Heart right ventricle (tissue), 16 donors: ENCODE data around the gene RNF208. TPM values are rescaled to one million over a fixed set of nuclear protein-coding genes. Genes with fewer than 3 reads are reported as not detected.
A peak's percentile ranks its signal among the peaks of the same experiment; 100 is the strongest.

Experiments used
- ATAC-seq, 8 donors: fragments of 200-7000 bp; cut with Tn5 transposase; one replicate each; pipeline ENCODE4 v1.9.1; 2020; ENCODE audit warnings: mild to moderate bottlenecking in 8 of 8, moderate library complexity in 8 of 8, moderate number of reproducible peaks in 1 of 8
- DNase-seq, 2 donors: peaks; one replicate each; pipeline ENCODE4 v3.0.0-alpha.2; 2020
- H3K27ac ChIP-seq, 10 donors: fragments of 200-600 bp; sonication (generic) in 2 of 10; one replicate each; pipeline versions ENCODE4 v1.5.0 to v1.8.0; 2020 to 2022; ENCODE audit warnings: mild to moderate bottlenecking in 3 of 10
- H3K27me3 ChIP-seq, 7 donors: fragments of 200-600 bp; one replicate each; pipeline ENCODE4 v1.8.0; 2021 to 2022; ENCODE audit warnings: mild to moderate bottlenecking in 2 of 7
- H3K36me3 ChIP-seq, 9 donors: fragments of 200-600 bp; sonication (generic) in 1 of 9; one replicate each; pipeline versions ENCODE4 v1.5.0 to v1.8.0; 2020 to 2022; ENCODE audit warnings: mild to moderate bottlenecking in 2 of 9
- H3K4me1 ChIP-seq, 9 donors: fragments of 200-600 bp; sonication (generic) in 1 of 9; one replicate each; pipeline versions ENCODE4 v1.5.0 to v1.8.0; 2020 to 2022; ENCODE audit warnings: mild to moderate bottlenecking in 4 of 9
- H3K4me3 ChIP-seq, 10 donors: fragments of 200-600 bp; sonication (generic) in 2 of 10; one replicate each; pipeline versions ENCODE4 v1.5.0 to v1.8.0; 2020 to 2022; ENCODE audit warnings: mild to moderate bottlenecking in 7 of 10, moderate library complexity in 2 of 10
- H3K9me3 ChIP-seq, 11 donors: fragments of 200-600 bp in 10 of 11; sonication (generic) in 2 of 11; one replicate each; pipeline versions ENCODE4 v1.5.0 to v1.8.0; 2013 to 2022; ENCODE audit warnings: mild to moderate bottlenecking in 2 of 11, control low read depth in 1 of 11, moderate library complexity in 1 of 11
- CTCF ChIP-seq, 9 donors: fragments of 200-600 bp; sonication (generic) in 2 of 9; IDR thresholded peaks; one replicate each; pipeline versions ENCODE4 v1.5.0 to v1.8.0; 2021 to 2022; ENCODE audit warnings: antibody characterized with exemption in 9 of 9, mild to moderate bottlenecking in 5 of 9, moderate library complexity in 1 of 9
- WGBS, 2 donors: extraction: QIAGEN DNeasy Blood & Tissue Kit; methylation state at CpG; one replicate each; pipeline ENCODE4 v1.1.7; 2013; ENCODE audit warnings: inconsistent platforms in 1 of 2; 5-methylcytosine and 5-hydroxymethylcytosine counted together
- intact Hi-C, 10 donors: fragments of 100-400 bp; cut with DNase I; formaldehyde crosslinking; loops; one replicate each; pipeline versions ENCODE4 v1.11.1 to v1.14.2; 2022
- polyA plus RNA-seq, 2 donors: library from polyadenylated mRNA; stranded (reverse); fragments of 200-250 nt; gene quantifications; one replicate each; pipeline ENCODE4 v1.2.3, GENCODE V29; 2013
- total RNA-seq, 10 donors: library from RNA; stranded (reverse); fragmentation: NEBNext Ultra II Directional in 3 of 10; extraction: Animal tissue kit (Norgen Biotek cat#: 25700) in 3 of 10; gene quantifications; one replicate each; pipeline versions ENCODE4 v1.2.1 to v1.2.4, GENCODE V29; 2021 to 2023
- donor health status: Arrhythmogenic right ventricular cardiomyopathy.
- donor health status: ischemic (EF 13 %, LVEDD 7.1; RV severe dilation, severe dysfunction).
- donor health status: healthy with polysubstance abuse.
- donor health status: DM: no; HTN: yes; CAD: no.
- donor health status: DM: no; HTN: no; CAD: no.
- donor health status: ischemic (EF 25% LVEDD 6.9; RV normal size, moderate dysfunction).
- donor health status: ischemic (EF 25% LVEDD 5.7; RV mildly dilated, moderate dysfunction).
- donor health status: healthy.
- donor health status: DM: yes; HTN: yes; CAD: no.
- donor health status: Ischemic cardiomyopathy.
- donor health status: ischemic (EF 35%, LVEDD 5.7; RV mildly dilated, moderate dysfunction).
- donor health status: nonischemic (EF 11% LVEDD 7.7; RV severe dilation, severe dysfunction).
- donor health status: DM: yes; HTN: yes; CAD: no.
- donor health status: PGD.
- donor health status: ischemic (EF 29% LVEDD 5.4; RV normal size, mild dysfunction).
- donor health status: nonischemic (EF 23%, LVEDD 6.1; RV moderate dilation, normal function).

RNF208 gene
- total and polyA plus RNA-seq, 12 donors = 14.2 to 83.8 (median 24.1) TPM

GRCh38 chr9:137223078-137223970 is 1.3 kb upstream of the RNF208 start:
- Histone ChIP-seq H3K36me3 (no peaks in the 10 kb centered on the region), H3K9me3 (no peaks in the 10 kb centered on the region), H3K4me1 (peaks cover 14 to 46% (median 32%) of the 10 kb centered on the region in 9 donors), H3K27me3 (peaks cover 0 to 8% (median 4%) of the 10 kb centered on the region in 7 donors), H3K27ac (peak overlapping the region; percentile 70 to 96 (median 92)), H3K4me3 (peak overlapping the region; percentile 64 to 94 (median 76))
- ATAC-seq = peak; percentile 90 to 97 (median 95)
- intact Hi-C loops = loop anchor here in 7 of 10 donors (1.0 to 5.0 kb wide), 5 partner anchors 17 to 36 kb away; partner anchors contain the start of genes ANAPC2 (in 6 of the 7), SSNA1 (in 6 of the 7), TPRN (in 1 of the 7) and TUBB4B (in 1 of the 7)
- 1% methylated on average over 63 of the region's 63 CpGs for WGBS, 2 donors
- TF ChIP-seq CTCF (IDR thresholded peaks at IDR 0.05) = no peak
- peak; percentile 96 to 98 for DNase-seq

- DNase-seq (no peak), ATAC-seq (no peak)
- Histone ChIP-seq H3K27me3 (peaks cover 0 to 5% (median 0%) of the 10 kb centered on the region in 7 donors), H3K4me3 (peak overlapping the region; percentile 18 to 64 (median 50)), H3K4me1 (peaks cover 17 to 54% (median 37%) of the 10 kb centered on the region in 9 donors), H3K27ac (peak overlapping the region in 9 of 10 donors; percentile 36 to 78 (median 62)), H3K36me3 (peaks cover 0 to 2% (median 0%) of the 10 kb centered on the region in 9 donors), H3K9me3 (no peaks in the 10 kb centered on the region)
- WGBS, 2 donors = 6% methylated on average over 54 to 61 of the region's 61 CpGs
- TF ChIP-seq CTCF (IDR thresholded peaks at IDR 0.05) = no peak
- intact Hi-C loops = loop anchor here in 6 of 10 donors (2.0 to 5.0 kb wide), 4 partner anchors 19 to 34 kb away; partner anchors contain the start of genes ANAPC2 (in 5 of the 6), SSNA1 (in 5 of the 6), TPRN (in 1 of the 6) and TUBB4B (in 1 of the 6)
Observed at GRCh38 chr9:137221506-137222111, 431 bp downstream of the RNF208 start.

- H3K9me3 ChIP-seq = no peaks in the 10 kb centered on the region
- H3K27me3 ChIP-seq = peaks cover 0 to 5% (median 0%) of the 10 kb centered on the region in 7 donors
- intact Hi-C loops = loop anchor here in 2 of 10 donors (5.0 kb wide), 1 partner anchor 34 kb away; the partner anchor contains the start of genes ANAPC2 (in 2 of the 2) and SSNA1 (in 2 of the 2)
- peaks cover 17 to 55% (median 37%) of the 10 kb centered on the region in 9 donors for H3K4me1 ChIP-seq
- ATAC-seq (no peak), DNase-seq (no peak)
- H3K4me3 ChIP-seq = peak overlapping the region in 9 of 10 donors; percentile 30 to 64 (median 51)
- H3K36me3 ChIP-seq = peaks cover 0 to 7% (median 0%) of the 10 kb centered on the region in 9 donors
- no peak for TF ChIP-seq CTCF (IDR thresholded peaks at IDR 0.05)
- peak overlapping the region in 8 of 10 donors; percentile 36 to 78 (median 62) for H3K27ac ChIP-seq
- WGBS, 2 donors = 71 to 72% methylated on average over 8 to 14 of the region's 14 CpGs
Observed at GRCh38 chr9:137221095-137221505, 940 bp downstream of the RNF208 start.
